Natural killer cell treated with Interleukin-12 subunit alpha and Interleukin-12 subunit beta and Interleukin-15 and Interleukin-18, amount 100 ng/mL, for 72 hours (primary cell): Measurements from ENCODE around the gene ARL10. TPM values are rescaled to one million over a fixed set of nuclear protein-coding genes. Genes with fewer than 3 reads are reported as not detected.

Experiments
- ATAC-seq, 2 donors: fragments of 150-1000 bp; cut with Tn5 transposase in 1 of 2; sonication (Bioruptor Pico), chemical (Tn5 transposase) in 1 of 2; 2 replicates each; pipeline ENCODE4 v1.10.0; 2021
- DNase-seq: peaks from one replicate; pipeline ENCODE4 v3.0.0; 2022; ENCODE audit warnings: low spot score
- H3K27ac Mint-ChIP-seq, 2 donors: 1 replicate in 1 of 2; 2 replicates in 1 of 2; pipeline ENCODE4 v1.8.0; 2022; ENCODE audit warnings: mixed read lengths in 2 of 2, mild to moderate bottlenecking in 1 of 2, moderate library complexity in 1 of 2
- H3K27me3 Mint-ChIP-seq, 2 donors: 1 replicate in 1 of 2; 2 replicates in 1 of 2; pipeline ENCODE4 v1.8.0; 2022; ENCODE audit warnings: mixed read lengths in 2 of 2
- H3K36me3 Mint-ChIP-seq: one replicate; pipeline ENCODE4 v1.8.0; 2022; ENCODE audit warnings: mixed read lengths
- H3K4me1 Mint-ChIP-seq, 2 donors: 1 replicate in 1 of 2; 2 replicates in 1 of 2; pipeline ENCODE4 v1.8.0; 2022; ENCODE audit warnings: low read depth in 2 of 2, mixed read lengths in 2 of 2, mild to moderate bottlenecking in 1 of 2
- H3K4me3 Mint-ChIP-seq: one replicate; pipeline ENCODE4 v1.8.0; 2022; ENCODE audit warnings: mixed read lengths
- H3K9me3 Mint-ChIP-seq: 2 replicates; pipeline ENCODE4 v1.8.0; 2022; ENCODE audit warnings: mixed read lengths
- total RNA-seq, 2 donors: library from RNA; stranded (reverse); gene quantifications; one replicate each; pipeline ENCODE4 v1.2.3, GENCODE V29; 2022

Gene ARL10
- total RNA-seq, 2 donors from 2014 or later, result 8.1 to 12.9 TPM

DNA sequence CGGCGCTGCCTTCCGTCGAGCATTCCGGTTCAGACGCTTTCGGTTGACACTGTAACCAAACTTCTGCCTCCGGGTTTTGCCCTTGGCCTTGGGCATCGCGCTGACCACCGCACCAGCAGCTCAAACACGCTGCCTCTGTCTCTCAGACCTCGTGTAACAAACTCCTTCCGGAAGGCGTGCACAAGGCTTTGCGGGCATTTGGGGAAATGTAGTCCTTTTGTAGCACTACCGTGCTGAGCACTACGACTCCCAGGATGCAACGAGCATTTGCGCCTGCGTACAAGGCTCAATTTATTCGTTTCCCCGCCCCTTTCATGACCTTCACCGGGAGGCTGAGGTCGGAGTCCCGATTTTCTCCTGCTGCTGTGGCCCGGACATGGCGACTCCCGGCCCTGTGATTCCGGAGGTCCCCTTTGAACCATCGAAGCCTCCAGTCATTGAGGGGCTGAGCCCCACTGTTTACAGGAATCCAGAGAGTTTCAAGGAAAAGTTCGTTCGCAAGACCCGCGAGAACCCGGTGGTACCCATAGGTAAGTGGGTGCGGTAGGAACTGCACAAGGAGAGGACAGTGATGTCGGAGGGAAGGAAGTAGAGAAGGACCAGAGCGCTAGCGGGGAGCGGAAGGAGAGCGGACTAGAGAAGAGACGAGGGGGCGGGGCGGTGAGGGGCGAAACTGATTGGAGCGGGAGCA is 23.3 kb downstream of the ARL10 start, which contains the start of the genes HIGD2A and NOP16:
Gene HIGD2A, plus strand, starts transcription at position 308 of the 691 bp plus-strand sequence. Its CDS starts 69 bp downstream, at position 377.
Gene NOP16, minus strand, starts transcription at position 155 of the 691 bp plus-strand sequence. Its CDS starts 59 bp downstream, at position 96.
- Mint-ChIP-seq H3K27me3 (no peaks in the 10 kb centered on the region), H3K36me3 (peaks cover 22% of the 10 kb centered on the region), H3K4me1 (peaks cover 29 to 31% of the 10 kb centered on the region in 2 donors), H3K27ac (peak within 1 kb of the TSS; percentile 87 to 96), H3K9me3 (no peaks in the 10 kb centered on the region), H3K4me3 (peak within 1 kb of the TSS; percentile 92)
- peak; percentile 95 to 96 for ATAC-seq
- peak; percentile 99 for DNase-seq

DNA sequence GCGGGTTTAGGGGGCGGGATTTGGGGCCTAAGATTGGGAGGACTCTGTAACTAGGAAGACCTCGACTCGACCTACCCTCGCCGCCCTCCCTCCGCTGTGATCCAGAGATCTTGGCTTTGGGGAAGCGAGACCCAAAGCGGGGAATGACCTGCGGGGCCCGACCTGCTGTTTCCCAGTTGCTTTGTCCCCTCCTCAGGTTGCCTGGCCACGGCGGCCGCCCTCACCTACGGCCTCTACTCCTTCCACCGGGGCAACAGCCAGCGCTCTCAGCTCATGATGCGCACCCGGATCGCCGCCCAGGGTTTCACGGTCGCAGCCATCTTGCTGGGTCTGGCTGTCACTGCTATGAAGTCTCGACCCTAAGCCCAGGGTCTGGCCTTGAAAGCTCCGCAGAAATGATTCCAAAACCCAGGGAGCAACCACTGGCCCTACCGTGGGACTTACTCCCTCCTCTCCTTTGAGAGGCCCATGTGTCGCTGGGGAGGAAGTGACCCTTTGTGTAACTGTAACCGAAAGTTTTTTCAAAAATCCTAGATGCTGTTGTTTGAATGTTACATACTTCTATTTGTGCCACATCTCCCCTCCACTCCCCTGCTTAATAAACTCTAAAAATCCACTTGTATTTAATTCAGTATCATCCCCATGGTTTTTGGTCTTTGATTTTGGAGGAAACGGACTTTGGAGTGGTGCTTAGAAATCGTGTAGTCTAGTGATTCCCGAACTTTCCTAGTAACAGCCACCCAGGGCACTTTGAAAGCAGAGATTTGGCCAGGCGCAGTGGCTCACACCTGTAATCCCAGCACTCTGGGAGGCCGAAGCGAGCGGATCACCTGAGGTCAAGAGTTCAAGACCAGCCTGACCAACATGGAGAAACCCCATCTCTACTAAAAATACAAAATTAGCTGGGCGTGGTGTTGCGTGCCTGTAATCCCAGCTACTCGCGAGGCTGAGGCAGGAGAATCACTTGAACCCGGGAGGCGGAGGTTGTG is 24.1 kb downstream of the ARL10 start:
- Mint-ChIP-seq H3K9me3 (no peaks in the 10 kb centered on the region), H3K27ac (peak overlapping the region; percentile 87 to 96), H3K36me3 (peaks cover 22% of the 10 kb centered on the region), H3K4me1 (peaks cover 29 to 31% of the 10 kb centered on the region in 2 donors), H3K4me3 (peak overlapping the region; percentile 92), H3K27me3 (no peaks in the 10 kb centered on the region)
- ATAC-seq, result peak; percentile 45 to 49
- DNase-seq, result no peak

DNA sequence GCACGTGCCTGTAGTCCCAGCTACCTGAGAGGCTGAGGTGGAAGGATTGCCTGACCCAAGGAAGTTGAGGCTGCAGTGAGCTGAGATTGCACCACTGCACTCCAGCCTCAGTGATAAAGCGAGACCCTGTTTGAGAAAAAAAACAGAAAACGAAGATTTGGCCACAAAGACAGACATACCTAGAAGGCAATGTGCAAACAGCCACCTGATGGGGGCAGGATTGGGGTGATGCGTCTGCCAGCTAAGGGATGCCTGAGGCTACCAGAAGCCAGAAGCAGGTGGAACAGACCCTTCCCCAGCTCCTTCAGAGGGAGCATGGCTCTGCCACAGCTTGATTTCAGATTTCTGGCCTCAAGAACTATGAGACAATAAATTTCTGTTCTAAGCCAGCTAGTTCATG is 26.2 kb downstream of the ARL10 start:
- peak overlapping the region in 1 of 2 donors; percentile 61 for H3K27ac Mint-ChIP-seq
- H3K4me3 Mint-ChIP-seq, result no peak overlapping the region
- peaks cover 18 to 22% of the 10 kb centered on the region in 2 donors for H3K4me1 Mint-ChIP-seq
- H3K9me3 Mint-ChIP-seq, result no peaks in the 10 kb centered on the region
- ATAC-seq, result no peak
- peaks cover 12% of the 10 kb centered on the region for H3K36me3 Mint-ChIP-seq
- no peak for DNase-seq
- H3K27me3 Mint-ChIP-seq, result no peaks in the 10 kb centered on the region

- ATAC-seq (no peak), DNase-seq (no peak)
- no peak overlapping the region for H3K27ac Mint-ChIP-seq
- H3K9me3 Mint-ChIP-seq, result no peaks in the 10 kb centered on the region
- peaks cover 11% of the 10 kb centered on the region for H3K36me3 Mint-ChIP-seq
- H3K4me1 Mint-ChIP-seq, result peaks cover 12 to 17% of the 10 kb centered on the region in 2 donors
- no peaks in the 10 kb centered on the region for H3K27me3 Mint-ChIP-seq
- no peak overlapping the region for H3K4me3 Mint-ChIP-seq
Measured at GRCh38 chr5:176391999-176392398, 26.7 kb downstream of the ARL10 start.

DNA sequence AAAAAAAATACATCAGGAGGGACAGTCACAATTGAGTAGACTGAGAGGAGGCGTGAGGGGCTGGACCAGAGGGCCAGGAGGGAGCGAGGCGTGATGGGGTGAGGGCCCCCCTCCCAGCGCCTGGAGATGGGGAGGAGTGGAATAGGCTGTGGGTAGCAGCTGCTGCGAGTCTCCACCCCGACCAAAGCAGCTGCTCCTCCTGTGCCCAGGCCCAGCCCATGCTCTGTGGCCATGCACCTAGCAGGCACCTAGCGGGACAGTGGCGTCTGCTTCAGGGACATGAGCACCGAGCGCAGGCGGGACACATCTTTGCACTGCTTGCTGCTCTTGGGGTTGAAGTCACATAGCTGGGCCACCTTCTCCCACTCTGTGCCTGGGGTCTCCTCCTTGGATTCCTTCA is 27.2 kb downstream of the ARL10 start:
- peaks cover 7 to 12% of the 10 kb centered on the region in 2 donors for H3K4me1 Mint-ChIP-seq
- no peak overlapping the region for H3K27ac Mint-ChIP-seq
- peaks cover 5% of the 10 kb centered on the region for H3K36me3 Mint-ChIP-seq

DNA sequence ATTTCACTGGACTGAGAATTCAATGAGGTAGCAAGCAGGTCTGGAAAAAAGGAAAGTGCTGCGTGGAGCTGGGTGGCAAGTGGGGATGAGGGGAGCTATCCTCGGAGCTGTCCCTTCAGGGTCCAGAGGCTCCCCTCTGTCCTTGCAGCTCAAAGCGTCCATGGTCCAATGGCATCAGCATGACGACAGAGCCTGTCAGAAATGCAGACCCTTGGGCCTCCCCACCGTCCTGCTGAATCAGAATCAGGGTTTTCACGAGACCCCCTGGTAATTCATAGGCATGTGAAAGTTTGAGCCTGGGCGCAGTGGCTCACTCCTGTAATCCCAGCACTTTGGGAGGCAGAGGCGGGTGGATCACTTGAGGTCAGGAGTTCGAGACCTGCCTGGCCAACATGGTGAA is 28.8 kb downstream of the ARL10 start:
- Mint-ChIP-seq H3K9me3 (no peaks in the 10 kb centered on the region), H3K27ac (no peak overlapping the region), H3K27me3 (no peaks in the 10 kb centered on the region), H3K36me3 (no peaks in the 10 kb centered on the region), H3K4me1 (peaks cover 0 to 10% of the 10 kb centered on the region in 2 donors), H3K4me3 (no peak overlapping the region)
- no peak for DNase-seq
- ATAC-seq, result no peak

More for the DNA sequence above, 27.2 kb downstream of the ARL10 start:
- no peak for DNase-seq
- Mint-ChIP-seq H3K9me3 (no peaks in the 10 kb centered on the region), H3K4me3 (no peak overlapping the region), H3K27me3 (no peaks in the 10 kb centered on the region)
- ATAC-seq, result no peak

DNA sequence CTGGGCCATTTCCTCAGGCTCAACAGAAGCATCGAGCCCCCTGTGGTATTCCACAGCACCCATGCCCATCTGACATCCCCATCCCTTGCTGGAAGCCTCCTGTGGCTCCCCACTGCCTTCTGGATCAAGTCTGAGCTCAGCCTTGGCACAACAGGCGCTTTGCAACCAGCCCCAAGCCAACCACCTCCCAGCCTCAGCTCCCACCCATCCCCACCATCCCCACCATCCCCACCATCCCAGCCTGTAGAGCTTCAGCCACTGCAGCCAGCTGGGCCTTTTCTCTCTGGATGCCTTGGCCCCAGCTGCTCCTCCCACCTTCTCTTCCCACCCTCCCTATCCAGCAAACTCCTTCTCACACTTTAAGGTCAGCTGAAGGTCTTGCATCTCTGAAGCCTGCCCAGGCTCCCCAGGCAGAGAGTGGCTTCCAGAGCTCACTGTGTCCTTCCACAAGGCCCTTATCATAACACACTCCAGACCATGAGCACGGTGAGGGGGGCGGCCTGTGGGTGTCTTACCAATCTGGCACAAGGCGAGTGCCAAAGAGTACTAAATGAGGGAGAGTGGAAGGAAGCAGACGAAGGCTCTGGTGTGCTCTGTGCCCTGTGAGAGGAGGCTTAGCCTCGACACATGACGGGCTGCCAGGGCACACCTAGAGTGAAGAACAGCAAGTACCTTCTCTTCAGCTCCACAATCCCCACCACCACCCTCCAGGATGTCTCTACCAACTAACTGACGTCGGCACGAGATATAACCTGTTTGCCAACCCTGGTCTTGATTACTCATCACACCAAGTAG is 29.8 kb downstream of the ARL10 start:
- DNase-seq (no peak), ATAC-seq (no peak)
- no peak overlapping the region for H3K27ac Mint-ChIP-seq
- peaks cover 0 to 6% of the 10 kb centered on the region in 2 donors for H3K4me1 Mint-ChIP-seq
- no peaks in the 10 kb centered on the region for H3K27me3 Mint-ChIP-seq
- no peak overlapping the region for H3K4me3 Mint-ChIP-seq
- no peaks in the 10 kb centered on the region for H3K36me3 Mint-ChIP-seq
- no peaks in the 10 kb centered on the region for H3K9me3 Mint-ChIP-seq

GRCh38 chr5:176396330-176396729 is 31.0 kb downstream of the ARL10 start:
- ATAC-seq, result no peak
- no peaks in the 10 kb centered on the region for H3K9me3 Mint-ChIP-seq
- no peak for DNase-seq

GRCh38 chr5:176397736-176398420 is 32.6 kb downstream of the ARL10 start:
- no peaks in the 10 kb centered on the region for H3K9me3 Mint-ChIP-seq
- peaks cover 0 to 6% of the 10 kb centered on the region in 2 donors for H3K4me1 Mint-ChIP-seq
- no peaks in the 10 kb centered on the region for H3K27me3 Mint-ChIP-seq
- DNase-seq (no peak), ATAC-seq (no peak)
- H3K4me3 Mint-ChIP-seq, result no peak overlapping the region
- H3K36me3 Mint-ChIP-seq, result no peaks in the 10 kb centered on the region
- no peak overlapping the region for H3K27ac Mint-ChIP-seq

More at GRCh38 chr5:176396330-176396729, 31.0 kb downstream of the ARL10 start:
- no peak overlapping the region for H3K27ac Mint-ChIP-seq
- H3K4me1 Mint-ChIP-seq, result peaks cover 0 to 6% of the 10 kb centered on the region in 2 donors
- H3K36me3 Mint-ChIP-seq, result no peaks in the 10 kb centered on the region
- no peak overlapping the region for H3K4me3 Mint-ChIP-seq
- no peaks in the 10 kb centered on the region for H3K27me3 Mint-ChIP-seq

GRCh38 chr5:176400382-176401156 is 35.3 kb downstream of the ARL10 start:
- no peak overlapping the region for H3K27ac Mint-ChIP-seq
- no peak overlapping the region for H3K4me3 Mint-ChIP-seq
- H3K36me3 Mint-ChIP-seq, result no peaks in the 10 kb centered on the region
- peaks cover 0 to 6% of the 10 kb centered on the region in 2 donors for H3K4me1 Mint-ChIP-seq
- peak in 1 of 2 donors; percentile 40 for ATAC-seq
- H3K9me3 Mint-ChIP-seq, result no peaks in the 10 kb centered on the region
- H3K27me3 Mint-ChIP-seq, result no peaks in the 10 kb centered on the region
- no peak for DNase-seq

DNA sequence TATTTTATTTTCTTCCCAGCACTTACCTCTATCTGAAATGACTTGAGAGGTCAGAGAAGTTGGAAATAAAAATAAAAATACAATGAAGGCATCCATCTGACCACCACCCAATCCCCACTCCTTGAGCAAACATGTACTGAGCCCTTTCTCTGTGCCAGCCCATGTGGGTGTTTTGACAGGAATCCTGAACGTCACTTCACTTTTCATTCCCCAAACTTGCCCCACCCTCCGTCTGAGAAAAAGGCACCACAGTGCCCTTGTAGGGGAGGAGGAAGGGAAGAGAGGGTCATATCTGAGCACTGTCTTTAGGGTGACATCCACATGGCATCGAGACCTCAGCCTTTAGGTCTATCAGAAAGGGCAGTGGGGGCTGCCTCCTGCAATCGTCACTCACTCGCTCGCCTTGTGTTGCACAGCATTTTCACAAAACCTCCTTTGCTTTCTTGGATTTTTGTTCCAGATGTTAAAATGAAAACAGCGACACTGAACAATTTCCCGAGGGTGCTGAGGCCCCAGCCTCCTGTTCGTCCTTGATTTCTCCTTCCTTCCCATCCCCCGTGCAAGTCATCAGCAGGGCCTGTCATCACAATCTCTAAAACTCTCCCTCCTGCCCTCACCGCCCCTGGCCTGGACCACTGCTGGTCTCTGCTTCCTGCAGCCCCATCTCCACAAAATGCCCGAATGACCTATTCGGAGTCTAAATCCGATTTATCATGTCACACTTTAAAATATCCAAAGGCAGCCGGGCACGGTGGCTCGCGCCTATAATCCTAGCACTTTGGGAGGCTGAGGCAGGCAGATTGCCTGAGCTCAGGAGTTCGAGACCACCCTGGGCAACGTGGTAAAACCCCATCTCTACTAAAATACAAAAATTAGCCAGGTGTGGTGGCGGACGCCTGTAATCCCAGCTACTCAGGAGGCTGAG is 36.3 kb downstream of the ARL10 start:
- no peak for DNase-seq
- no peaks in the 10 kb centered on the region for H3K36me3 Mint-ChIP-seq
- H3K27ac Mint-ChIP-seq, result no peak overlapping the region
- peaks cover 0 to 9% of the 10 kb centered on the region in 2 donors for H3K4me1 Mint-ChIP-seq
- no peak overlapping the region for H3K4me3 Mint-ChIP-seq
- H3K27me3 Mint-ChIP-seq, result no peaks in the 10 kb centered on the region
- H3K9me3 Mint-ChIP-seq, result no peaks in the 10 kb centered on the region
- no peak for ATAC-seq
